Measurements from ENCODE around the gene BPIFB4. TPM values are rescaled to one million over a fixed set of nuclear protein-coding genes. Genes with fewer than 3 reads are reported as not detected.

Gene BPIFB4
- total and polyA plus RNA-seq, 2 of the 4 experiments (the other 2 are of a cell fraction): not detected

- Histone ChIP-seq H3K23ac (ENCODE audit: low read depth, low read length) (no peak overlapping the region), H3K4me3 (ENCODE audit: insufficient read depth, low read depth, low read length) (no peak overlapping the region), H4K91ac (ENCODE audit: insufficient read depth, low read depth, low read length) (no peak overlapping the region), H2BK20ac (ENCODE audit: low read depth, low read length) (no peak overlapping the region), H3K36me3 (ENCODE audit: control insufficient read depth, insufficient read depth, low read length) (no peaks in the 10 kb centered on the region), H3K9me3 (ENCODE audit: control insufficient read depth, insufficient read depth, low read length) (no peaks in the 10 kb centered on the region), H3K79me1 (ENCODE audit: low read depth in 1 of 2, low read length in 2 of 2) (no peaks in the 10 kb centered on the region), H2AK9ac (replicated peaks; ENCODE audit: low read depth, low read length, poor library complexity) (no peak overlapping the region), H2BK15ac (ENCODE audit: low read depth, low read length) (no peak overlapping the region), H3K18ac (ENCODE audit: low read depth, low read length) (no peak overlapping the region), H3K27ac (ENCODE audit: insufficient read depth, low read length) (no peak overlapping the region), H4K5ac (ENCODE audit: low read depth, low read length) (no peak overlapping the region), H3K14ac (replicated peaks; ENCODE audit: low read depth, low read length) (no peak overlapping the region), H2BK5ac (ENCODE audit: low read depth, low read length, poor library complexity, severe bottlenecking) (no peak overlapping the region), H2AFZ (replicated peaks; ENCODE audit: low read length, poor library complexity) (no peak overlapping the region), H3K9me1 (ENCODE audit: insufficient read depth, low read length) (no peaks in the 10 kb centered on the region), H3K4me2 (ENCODE audit: low read depth, low read length) (no peak overlapping the region), H3K9ac (ENCODE audit: low read depth, low read length) (no peak overlapping the region), H3K4ac (ENCODE audit: low read depth, low read length) (no peak overlapping the region), H4K8ac (ENCODE audit: low read depth in 2 of 2, low read length in 2 of 2) (no peak overlapping the region), H2AK5ac (ENCODE audit: low read depth, low read length) (no peak overlapping the region), H3K56ac (ENCODE audit: extremely low read depth, insufficient read depth, low read length) (no peak overlapping the region), H3K4me1 (ENCODE audit: control insufficient read depth, insufficient read depth, low read length) (no peaks in the 10 kb centered on the region), H2BK120ac (ENCODE audit: low read depth, low read length) (no peak overlapping the region), H4K20me1 (ENCODE audit: insufficient read depth, low read length) (no peaks in the 10 kb centered on the region), H3K27me3 (ENCODE audit: control insufficient read depth, insufficient read depth, low read length) (peaks cover 4% of the 10 kb centered on the region; the same call in 1 of the 2 replicates)
- ChIA-PET CTCF (no interaction called here), POLR2A (ENCODE audit: unreplicated experiment) (no interaction called here)
- dilution Hi-C loops (cut with HindIII; ENCODE audit: low sequenced_read_pairs, unreplicated experiment): no loop called here
- DNase-seq: no peak
- TF ChIP-seq RFX5 (IDR thresholded peaks at IDR 0.05; ENCODE audit: low read depth, low read length) (no peak), CEBPB (IDR thresholded peaks at IDR 0.05; ENCODE audit: low read depth, low read length) (no peak), ELK1 (IDR thresholded peaks at IDR 0.05; ENCODE audit: borderline replicate concordance, low read depth, low read length) (no peak), CHD1 (IDR thresholded peaks at IDR 0.05; ENCODE audit: low read depth, low read length) (no peak), RCOR1 (IDR thresholded peaks at IDR 0.05; ENCODE audit: insufficient replicate concordance, low read length) (no peak), FOS (IDR thresholded peaks at IDR 0.05; ENCODE audit: low read depth, low read length) (no peak), MAFK (IDR thresholded peaks at IDR 0.05; ENCODE audit: low read depth, low read length) (no peak), MXI1 (IDR thresholded peaks at IDR 0.05; ENCODE audit: borderline replicate concordance, low read depth, low read length) (no peak), CTCF (conservative IDR thresholded peaks at IDR 0.05; ENCODE audit: low read depth, low read length) (no peak), MAZ (IDR thresholded peaks at IDR 0.05; ENCODE audit: borderline replicate concordance, low read depth, low read length) (no peak), NFE2L2 (IDR thresholded peaks at IDR 0.05; ENCODE audit: low read depth, low read length) (no peak), BHLHE40 (IDR thresholded peaks at IDR 0.05; ENCODE audit: low read depth, low read length) (no peak), RAD21 (IDR thresholded peaks at IDR 0.05; ENCODE audit: low read length) (no peak), POLR2A (IDR thresholded peaks at IDR 0.05; ENCODE audit: low read depth, low read length) (no peak), USF2 (IDR thresholded peaks at IDR 0.05; ENCODE audit: low read depth, low read length) (no peak), SMC3 (IDR thresholded peaks at IDR 0.05; ENCODE audit: low read depth, low read length) (no peak)
- no TSS peak for BruUV-seq (replicated peaks)
- 65% methylated on average over 2 of the region's 7 CpGs; no CpG with 5 or more reads in 1 of the 2 experiments for WGBS, 2 experiments (ENCODE audit: extremely low coverage in 2 of 2, insufficient read length in 1 of 2)
- in situ Hi-C loops (cut with MboI; ENCODE audit: low sequenced_read_pairs): no loop called here
- ATAC-seq (ENCODE audit: low read depth): no peak
- intact Hi-C loops (cut with micrococcal nuclease): no loop called here
These were observed 20.3 kb upstream of the BPIFB4 start for GRCh38 chr20:33059136-33059535.

All from IMR-90 (cell line).